Endodermal cell (in vitro differentiated cells): ENCODE results near the gene APC. TPM values are rescaled to one million over a fixed set of nuclear protein-coding genes. Genes with fewer than 3 reads are reported as not detected.

ENCODE experiments used
- DNase-seq: peaks from one replicate; pipeline ENCODE4 v3.0.0-alpha.2; 2017
- H3K27ac ChIP-seq: 2 replicates; pipeline ENCODE4 v1.5.1; 2013; ENCODE audit warnings: mild to moderate bottlenecking, low read depth, low read length, moderate library complexity
- H3K27me3 ChIP-seq: 2 replicates; pipeline ENCODE4 v1.6.1; 2013; ENCODE audit warnings: mild to moderate bottlenecking, low read length, moderate library complexity; ENCODE audit not compliant: insufficient read depth, control insufficient read depth, poor library complexity, severe bottlenecking
- H3K36me3 ChIP-seq: 2 replicates; pipeline ENCODE4 v1.7.0; 2013; ENCODE audit warnings: mild to moderate bottlenecking, low read length, moderate library complexity; ENCODE audit not compliant: control insufficient read depth, insufficient read depth
- H3K4me1 ChIP-seq: one replicate; pipeline ENCODE4 v1.7.0; 2013; ENCODE audit warnings: low read length; ENCODE audit not compliant: control insufficient read depth, insufficient read depth
- H3K4me3 ChIP-seq: 2 replicates; pipeline ENCODE4 v1.5.1; 2013; ENCODE audit warnings: mild to moderate bottlenecking, low read length, moderate library complexity
- H3K9ac ChIP-seq: 2 replicates; pipeline ENCODE4 v1.6.1; 2013; ENCODE audit warnings: mild to moderate bottlenecking, low read length, moderate library complexity; ENCODE audit not compliant: poor library complexity, severe bottlenecking; ENCODE audit errors: extremely low read depth
- H3K9me3 ChIP-seq: 2 replicates; pipeline ENCODE4 v1.6.1; 2013; ENCODE audit warnings: mild to moderate bottlenecking, low read length, moderate library complexity; ENCODE audit not compliant: control insufficient read depth
- H3K27ac Mint-ChIP-seq: 2 replicates; pipeline ENCODE4 v1.8.0; 2020; ENCODE audit warnings: mixed read lengths
- H3K27me3 Mint-ChIP-seq: 2 replicates; pipeline ENCODE4 v1.8.0; 2021; ENCODE audit warnings: mild to moderate bottlenecking, mixed read lengths; ENCODE audit not compliant: insufficient read depth
- H3K36me3 Mint-ChIP-seq: 2 replicates; pipeline ENCODE4 v1.8.0; 2020; ENCODE audit warnings: low read depth, mixed read lengths
- H3K4me1 Mint-ChIP-seq: 2 replicates; pipeline ENCODE4 v1.8.0; 2020; ENCODE audit warnings: mixed read lengths
- H3K4me3 Mint-ChIP-seq: 2 replicates; pipeline ENCODE4 v1.8.0; 2020; ENCODE audit warnings: mild to moderate bottlenecking, moderate library complexity, mixed read lengths
- H3K9me3 Mint-ChIP-seq: 2 replicates; pipeline ENCODE4 v1.8.0; 2020; ENCODE audit warnings: mild to moderate bottlenecking, mixed read lengths
- WGBS, 2 experiments: methylation state at CpG; one replicate each; pipeline versions ENCODE4 v1.1.5 to v1.1.7; 2013; ENCODE audit warnings: missing lambda C conversion rate in 2 of 2, mixed read lengths in 1 of 2; ENCODE audit not compliant: insufficient coverage in 1 of 2, insufficient read length in 1 of 2; 5-methylcytosine and 5-hydroxymethylcytosine counted together
- total RNA-seq, 2 donors: library from RNA; stranded (reverse); fragmentation: NEBNext Ultra II Directional in 1 of 2; extraction: Animal tissue kit (Norgen Biotek cat#: 25700) in 1 of 2; gene quantifications; 2 replicates in 1 of 2; 3 replicates in 1 of 2; pipeline ENCODE4 v1.2.1, GENCODE V29; 2021
- TF ChIP-seq, protein P1 (sequence below): fragments of 200-600 bp; sonication (generic); conservative IDR thresholded peaks from 2 replicates; pipeline ENCODE4 v1.5.0; 2021; ENCODE audit warnings: antibody characterized with exemption, mild to moderate bottlenecking

Gene APC
- total RNA-seq, 2 donors from 2014 or later = 66.3 to 87.6 TPM

DNA sequence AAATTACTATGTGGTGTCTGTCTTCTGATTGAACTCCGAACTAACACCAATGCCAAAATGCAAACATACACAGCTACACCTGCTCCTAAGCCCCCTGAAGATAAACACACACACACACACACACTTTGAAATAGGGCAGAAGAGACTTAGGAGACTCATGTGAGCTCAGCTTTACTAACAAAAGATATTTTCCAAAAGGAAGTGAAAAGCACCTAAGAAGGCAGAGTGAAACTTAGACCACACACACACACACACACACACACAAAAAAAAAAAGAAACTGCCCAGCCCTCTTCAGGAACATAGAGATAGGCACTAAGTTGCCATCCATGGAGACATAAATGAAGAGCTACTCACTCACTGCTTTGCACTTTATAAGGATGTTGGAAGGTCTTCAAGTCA, 45.2 kb upstream of the APC start:
- H3K4me1 ChIP-seq = peaks cover 3% of the 10 kb centered on the region
- no peak overlapping the region for H3K9ac ChIP-seq
- Mint-ChIP-seq H3K27ac (no peak overlapping the region), H3K4me3 (no peak overlapping the region), H3K4me1 (peaks cover 17% of the 10 kb centered on the region), H3K27me3 (no peaks in the 10 kb centered on the region), H3K36me3 (no peaks in the 10 kb centered on the region), H3K9me3 (peaks cover 6% of the 10 kb centered on the region)
- peaks cover 11% of the 10 kb centered on the region for H3K9me3 ChIP-seq
- 91% methylated on average over 1 of the region's 1 CpG; no CpG with 5 or more reads in 1 of the 2 experiments for WGBS, 2 experiments
- no peak for DNase-seq
- H3K27ac ChIP-seq = no peak overlapping the region
- H3K36me3 ChIP-seq = no peaks in the 10 kb centered on the region
- TF ChIP-seq, protein P1, sequence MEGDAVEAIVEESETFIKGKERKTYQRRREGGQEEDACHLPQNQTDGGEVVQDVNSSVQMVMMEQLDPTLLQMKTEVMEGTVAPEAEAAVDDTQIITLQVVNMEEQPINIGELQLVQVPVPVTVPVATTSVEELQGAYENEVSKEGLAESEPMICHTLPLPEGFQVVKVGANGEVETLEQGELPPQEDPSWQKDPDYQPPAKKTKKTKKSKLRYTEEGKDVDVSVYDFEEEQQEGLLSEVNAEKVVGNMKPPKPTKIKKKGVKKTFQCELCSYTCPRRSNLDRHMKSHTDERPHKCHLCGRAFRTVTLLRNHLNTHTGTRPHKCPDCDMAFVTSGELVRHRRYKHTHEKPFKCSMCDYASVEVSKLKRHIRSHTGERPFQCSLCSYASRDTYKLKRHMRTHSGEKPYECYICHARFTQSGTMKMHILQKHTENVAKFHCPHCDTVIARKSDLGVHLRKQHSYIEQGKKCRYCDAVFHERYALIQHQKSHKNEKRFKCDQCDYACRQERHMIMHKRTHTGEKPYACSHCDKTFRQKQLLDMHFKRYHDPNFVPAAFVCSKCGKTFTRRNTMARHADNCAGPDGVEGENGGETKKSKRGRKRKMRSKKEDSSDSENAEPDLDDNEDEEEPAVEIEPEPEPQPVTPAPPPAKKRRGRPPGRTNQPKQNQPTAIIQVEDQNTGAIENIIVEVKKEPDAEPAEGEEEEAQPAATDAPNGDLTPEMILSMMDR = no peak
- H3K27me3 ChIP-seq = no peaks in the 10 kb centered on the region
- no peak overlapping the region for H3K4me3 ChIP-seq

DNA sequence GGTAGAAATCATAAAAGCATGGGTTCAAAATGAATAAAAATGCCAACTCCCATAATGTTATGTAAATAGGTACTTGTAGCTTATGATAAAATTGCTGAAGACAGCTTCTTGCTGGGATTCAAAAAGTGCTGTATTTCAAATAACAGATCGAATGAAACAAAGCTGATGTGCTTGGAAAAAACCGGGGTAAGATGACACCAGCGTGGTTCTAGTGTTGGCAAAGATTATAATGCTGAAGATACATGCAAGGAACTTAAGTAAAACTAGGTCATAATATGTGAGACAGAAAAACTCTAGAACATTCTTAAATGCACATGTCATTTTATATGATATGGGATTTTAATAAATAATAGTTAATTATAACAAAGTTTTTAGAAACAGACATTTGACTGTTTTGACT, 44.4 kb upstream of the APC start:
- H3K4me3 ChIP-seq = no peak overlapping the region
- H3K27ac Mint-ChIP-seq = no peak overlapping the region
- H3K27ac ChIP-seq = no peak overlapping the region
- no peaks in the 10 kb centered on the region for H3K27me3 ChIP-seq
- peaks cover 3% of the 10 kb centered on the region for H3K4me1 ChIP-seq
- no peaks in the 10 kb centered on the region for H3K36me3 ChIP-seq
- DNase-seq = no peak
- H3K4me3 Mint-ChIP-seq = no peak overlapping the region
- no peaks in the 10 kb centered on the region for H3K36me3 Mint-ChIP-seq
- no peaks in the 10 kb centered on the region for H3K27me3 Mint-ChIP-seq
- peaks cover 11% of the 10 kb centered on the region for H3K9me3 ChIP-seq
- WGBS, 2 experiments = 89 to 97% methylated on average over 3 of the region's 3 CpGs
- H3K9ac ChIP-seq = no peak overlapping the region
- TF ChIP-seq, protein P1 = no peak
- peaks cover 17% of the 10 kb centered on the region for H3K4me1 Mint-ChIP-seq
- H3K9me3 Mint-ChIP-seq = peaks cover 6% of the 10 kb centered on the region

DNA sequence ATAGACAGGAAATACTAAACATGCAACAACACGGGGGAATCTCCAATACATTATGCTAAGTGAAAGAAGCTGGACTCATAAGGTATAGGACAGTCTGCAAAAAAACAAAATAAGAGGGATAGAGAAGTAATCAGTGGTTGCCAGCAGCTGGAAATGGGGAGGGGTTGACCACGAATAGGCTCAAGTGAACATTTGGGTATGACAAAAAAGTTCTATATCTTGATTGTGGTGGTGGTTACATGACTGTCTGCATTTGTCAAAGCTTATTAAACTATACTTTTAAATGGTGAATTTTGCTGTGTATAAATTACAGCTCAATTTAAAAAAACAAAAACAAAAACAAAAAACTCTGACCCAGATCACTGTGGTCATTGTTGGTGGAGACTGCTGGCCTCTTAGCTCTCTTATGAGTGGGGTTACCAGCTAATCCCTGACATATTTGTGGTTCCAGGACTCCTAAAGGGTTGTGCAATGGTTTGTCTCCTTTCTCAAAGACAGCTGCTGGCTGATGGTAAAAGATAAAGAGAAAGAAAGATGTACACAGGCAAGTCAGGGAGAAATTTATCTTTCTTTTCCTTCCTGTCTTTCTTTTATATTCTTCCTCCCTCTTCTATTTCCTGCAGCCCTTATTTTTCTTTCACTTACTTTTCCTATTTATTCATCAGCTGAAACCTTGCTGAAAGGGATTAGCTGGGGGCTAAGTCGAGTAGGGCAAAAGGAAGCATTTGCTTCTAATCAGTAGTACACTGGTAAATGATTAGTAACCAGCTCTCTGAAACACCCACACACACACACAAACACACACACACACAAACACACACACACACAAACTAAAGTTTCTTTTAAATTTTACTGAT, 42.6 kb upstream of the APC start:
- TF ChIP-seq, protein P1 = no peak
- no peak overlapping the region for H3K4me3 ChIP-seq
- H3K27ac Mint-ChIP-seq = no peak overlapping the region
- no peak for DNase-seq
- H3K36me3 ChIP-seq = no peaks in the 10 kb centered on the region
- H3K27ac ChIP-seq = no peak overlapping the region
- 77 to 82% methylated on average over 2 to 3 of the region's 3 CpGs for WGBS, 2 experiments
- H3K4me1 ChIP-seq = no peaks in the 10 kb centered on the region
- H3K9me3 Mint-ChIP-seq = peaks cover 6% of the 10 kb centered on the region
- no peaks in the 10 kb centered on the region for H3K36me3 Mint-ChIP-seq
- H3K4me1 Mint-ChIP-seq = peaks cover 11% of the 10 kb centered on the region
- H3K27me3 ChIP-seq = no peaks in the 10 kb centered on the region
- H3K4me3 Mint-ChIP-seq = no peak overlapping the region
- H3K27me3 Mint-ChIP-seq = peaks cover 2% of the 10 kb centered on the region
- H3K9me3 ChIP-seq = peaks cover 11% of the 10 kb centered on the region
- H3K9ac ChIP-seq = no peak overlapping the region
